Endodermal cell (in vitro differentiated cells): Measurements from ENCODE around the gene CFAP251. TPM values are rescaled to one million over a fixed set of nuclear protein-coding genes. Genes with fewer than 3 reads are reported as not detected.
"Not testable (repeated sequence)": the region's sequence is repeated elsewhere in the genome, so short reads cannot be mapped to it uniquely, and the experiment has no call there.

Experiments used
- DNase-seq: peaks from one replicate; pipeline ENCODE4 v3.0.0-alpha.2; 2017
- H3K27ac ChIP-seq: 2 replicates; pipeline ENCODE4 v1.5.1; 2013; ENCODE audit warnings: mild to moderate bottlenecking, low read depth, low read length, moderate library complexity
- H3K27me3 ChIP-seq: 2 replicates; pipeline ENCODE4 v1.6.1; 2013; ENCODE audit warnings: mild to moderate bottlenecking, low read length, moderate library complexity; ENCODE audit not compliant: insufficient read depth, control insufficient read depth, poor library complexity, severe bottlenecking
- H3K36me3 ChIP-seq: 2 replicates; pipeline ENCODE4 v1.7.0; 2013; ENCODE audit warnings: mild to moderate bottlenecking, low read length, moderate library complexity; ENCODE audit not compliant: control insufficient read depth, insufficient read depth
- H3K4me1 ChIP-seq: one replicate; pipeline ENCODE4 v1.7.0; 2013; ENCODE audit warnings: low read length; ENCODE audit not compliant: control insufficient read depth, insufficient read depth
- H3K4me3 ChIP-seq: 2 replicates; pipeline ENCODE4 v1.5.1; 2013; ENCODE audit warnings: mild to moderate bottlenecking, low read length, moderate library complexity
- H3K9ac ChIP-seq: 2 replicates; pipeline ENCODE4 v1.6.1; 2013; ENCODE audit warnings: mild to moderate bottlenecking, low read length, moderate library complexity; ENCODE audit not compliant: poor library complexity, severe bottlenecking; ENCODE audit errors: extremely low read depth
- H3K9me3 ChIP-seq: 2 replicates; pipeline ENCODE4 v1.6.1; 2013; ENCODE audit warnings: mild to moderate bottlenecking, low read length, moderate library complexity; ENCODE audit not compliant: control insufficient read depth
- H3K27ac Mint-ChIP-seq: 2 replicates; pipeline ENCODE4 v1.8.0; 2020; ENCODE audit warnings: mixed read lengths
- H3K27me3 Mint-ChIP-seq: 2 replicates; pipeline ENCODE4 v1.8.0; 2021; ENCODE audit warnings: mild to moderate bottlenecking, mixed read lengths; ENCODE audit not compliant: insufficient read depth
- H3K36me3 Mint-ChIP-seq: 2 replicates; pipeline ENCODE4 v1.8.0; 2020; ENCODE audit warnings: low read depth, mixed read lengths
- H3K4me1 Mint-ChIP-seq: 2 replicates; pipeline ENCODE4 v1.8.0; 2020; ENCODE audit warnings: mixed read lengths
- H3K4me3 Mint-ChIP-seq: 2 replicates; pipeline ENCODE4 v1.8.0; 2020; ENCODE audit warnings: mild to moderate bottlenecking, moderate library complexity, mixed read lengths
- H3K9me3 Mint-ChIP-seq: 2 replicates; pipeline ENCODE4 v1.8.0; 2020; ENCODE audit warnings: mild to moderate bottlenecking, mixed read lengths
- CTCF ChIP-seq: fragments of 200-600 bp; sonication (generic); conservative IDR thresholded peaks from 2 replicates; pipeline ENCODE4 v1.5.0; 2021; ENCODE audit warnings: antibody characterized with exemption, mild to moderate bottlenecking
- WGBS, 2 experiments: methylation state at CpG; one replicate each; pipeline versions ENCODE4 v1.1.5 to v1.1.7; 2013; ENCODE audit warnings: missing lambda C conversion rate in 2 of 2, mixed read lengths in 1 of 2; ENCODE audit not compliant: insufficient coverage in 1 of 2, insufficient read length in 1 of 2; 5-methylcytosine and 5-hydroxymethylcytosine counted together
- total RNA-seq, 2 donors: library from RNA; stranded (reverse); fragmentation: NEBNext Ultra II Directional in 1 of 2; extraction: Animal tissue kit (Norgen Biotek cat#: 25700) in 1 of 2; gene quantifications; 2 replicates in 1 of 2; 3 replicates in 1 of 2; pipeline ENCODE4 v1.2.1, GENCODE V29; 2021

CFAP251 gene
- total RNA-seq, 2 donors from 2014 or later = 3.4 to 11.2 TPM

- WGBS, 2 experiments = 89 to 93% methylated on average over 5 of the region's 5 CpGs
- peak; percentile 44 for DNase-seq
- H3K27ac Mint-ChIP-seq = no peak overlapping the region
These were observed 9.4 kb downstream of the CFAP251 start for GRCh38 chr12:121927813-121928212.

GRCh38 chr12:121929545-121929944, 11.2 kb downstream of the CFAP251 start:
- H3K4me1 Mint-ChIP-seq = peaks cover 40% of the 10 kb centered on the region
- not testable (repeated sequence) for H3K27ac ChIP-seq, H3K36me3 Mint-ChIP-seq, DNase-seq, H3K27me3 ChIP-seq, H3K4me1 ChIP-seq, H3K27ac Mint-ChIP-seq, H3K9ac ChIP-seq, H3K36me3 ChIP-seq, H3K4me3 Mint-ChIP-seq, H3K9me3 Mint-ChIP-seq, H3K4me3 ChIP-seq, H3K27me3 Mint-ChIP-seq, H3K9me3 ChIP-seq
- 92 to 98% methylated on average over 6 to 7 of the region's 7 CpGs for WGBS, 2 experiments

More at GRCh38 chr12:121927813-121928212, 9.4 kb downstream of the CFAP251 start:
- H3K9me3 Mint-ChIP-seq = no peaks in the 10 kb centered on the region
- H3K36me3 ChIP-seq = no peaks in the 10 kb centered on the region
- H3K4me1 ChIP-seq = no peaks in the 10 kb centered on the region
- H3K36me3 Mint-ChIP-seq = no peaks in the 10 kb centered on the region
- no peak for TF ChIP-seq CTCF
- H3K27ac ChIP-seq = no peak overlapping the region
- no peak overlapping the region for H3K4me3 ChIP-seq
- H3K27me3 Mint-ChIP-seq = no peaks in the 10 kb centered on the region
- peaks cover 26% of the 10 kb centered on the region for H3K4me1 Mint-ChIP-seq
- no peaks in the 10 kb centered on the region for H3K27me3 ChIP-seq
- H3K9ac ChIP-seq = no peak overlapping the region
- H3K9me3 ChIP-seq = no peaks in the 10 kb centered on the region
- H3K4me3 Mint-ChIP-seq = no peak overlapping the region

- Mint-ChIP-seq H3K27me3 (no peaks in the 10 kb centered on the region), H3K36me3 (no peaks in the 10 kb centered on the region), H3K4me1 (peaks cover 32% of the 10 kb centered on the region), H3K9me3 (no peaks in the 10 kb centered on the region), H3K4me3 (no peak overlapping the region), H3K27ac (no peak overlapping the region)
- Histone ChIP-seq H3K36me3 (no peaks in the 10 kb centered on the region), H3K9me3 (no peaks in the 10 kb centered on the region), H3K9ac (no peak overlapping the region), H3K27me3 (no peaks in the 10 kb centered on the region), H3K4me3 (no peak overlapping the region), H3K4me1 (no peaks in the 10 kb centered on the region), H3K27ac (no peak overlapping the region)
- 87 to 96% methylated on average over 3 to 4 of the region's 4 CpGs for WGBS, 2 experiments
- peak; percentile 22 for DNase-seq
- no peak for TF ChIP-seq CTCF
These were observed 12.5 kb downstream of the CFAP251 start for GRCh38 chr12:121930862-121931261.

GRCh38 chr12:121932176-121932536, 13.8 kb downstream of the CFAP251 start:
- H3K9me3 Mint-ChIP-seq = no peaks in the 10 kb centered on the region
- no peaks in the 10 kb centered on the region for H3K27me3 Mint-ChIP-seq
- no peaks in the 10 kb centered on the region for H3K27me3 ChIP-seq
- peaks cover 4% of the 10 kb centered on the region for H3K9me3 ChIP-seq
- H3K4me1 Mint-ChIP-seq = peaks cover 28% of the 10 kb centered on the region
- H3K4me3 Mint-ChIP-seq = no peak overlapping the region
- WGBS, 2 experiments = 94 to 100% methylated on average over 3 of the region's 3 CpGs
- no peak overlapping the region for H3K9ac ChIP-seq
- no peak for TF ChIP-seq CTCF
- H3K4me3 ChIP-seq = no peak overlapping the region
- peaks cover 8% of the 10 kb centered on the region for H3K36me3 ChIP-seq
- no peak overlapping the region for H3K27ac ChIP-seq
- H3K4me1 ChIP-seq = no peaks in the 10 kb centered on the region
- no peak overlapping the region for H3K27ac Mint-ChIP-seq
- DNase-seq = no peak
- peaks cover 12% of the 10 kb centered on the region for H3K36me3 Mint-ChIP-seq
